HepG2 (cell line): ENCODE results near the gene THRA. TPM values are rescaled to one million over a fixed set of nuclear protein-coding genes. Genes with fewer than 3 reads are reported as not detected.

Experiments used
- ATF7 ChIP-seq, 2 experiments: fragments of 450-650 bp in 1 of 2; sonication (generic) in 1 of 2; formaldehyde crosslinking in 1 of 2; IDR thresholded peaks; 2 replicates each; pipeline versions ENCODE4 v1.4.0 to v1.6.1; 2016 to 2020; ENCODE audit warnings: antibody characterized with exemption in 1 of 2, mild to moderate bottlenecking in 1 of 2, missing genetic modification reagents in 1 of 2
- CREM ChIP-seq, 2 experiments: sonication (generic) in 1 of 2; formaldehyde crosslinking in 1 of 2; IDR thresholded peaks; 2 replicates each; pipeline versions ENCODE4 v1.4.0 to v1.6.1; 2016 to 2020; ENCODE audit warnings: antibody characterized with exemption in 1 of 2, mild to moderate bottlenecking in 1 of 2, missing genetic modification reagents in 1 of 2
- DR1 ChIP-seq: sonication (generic); formaldehyde crosslinking; IDR thresholded peaks from 2 replicates; pipeline ENCODE4 v1.8.0; 2021; ENCODE audit warnings: mild to moderate bottlenecking, missing genetic modification reagents, inconsistent platforms
- GATAD2A ChIP-seq: IDR thresholded peaks from 2 replicates; pipeline ENCODE4 v1.6.1; 2016
- POLR2G ChIP-seq: fragments of 200-400 bp; formaldehyde crosslinking; IDR thresholded peaks from 2 replicates; pipeline ENCODE4 v1.6.1; 2018; ENCODE audit warnings: mild to moderate bottlenecking, low read depth, low read length, moderate library complexity
- SALL2 ChIP-seq: sonication (generic); formaldehyde crosslinking; IDR thresholded peaks from 2 replicates; pipeline ENCODE4 v1.8.1; 2023; ENCODE audit warnings: mild to moderate bottlenecking, missing genetic modification reagents, inconsistent platforms
- SIX1 ChIP-seq: sonication (generic); formaldehyde crosslinking; IDR thresholded peaks from 2 replicates; pipeline ENCODE4 v1.4.0; 2020; ENCODE audit warnings: missing genetic modification reagents, borderline replicate concordance
- SNAI1 ChIP-seq: sonication (generic); formaldehyde crosslinking; IDR thresholded peaks from 2 replicates; pipeline ENCODE4 v1.5.0; 2020; ENCODE audit warnings: mild to moderate bottlenecking, missing genetic modification reagents, borderline replicate concordance
- SNRNP70 ChIP-seq: fragments of 200-400 bp; formaldehyde crosslinking; IDR thresholded peaks from 2 replicates; pipeline ENCODE4 v1.6.1; 2017; ENCODE audit warnings: mild to moderate bottlenecking, low read depth, low read length, moderate library complexity
- TFE3 ChIP-seq: IDR thresholded peaks from 2 replicates; pipeline ENCODE4 v1.6.1; 2016
- THRA ChIP-seq: sonication (generic); formaldehyde crosslinking; IDR thresholded peaks from 2 replicates; pipeline ENCODE4 v1.4.0; 2020; ENCODE audit warnings: missing genetic modification reagents, borderline replicate concordance
- ZBTB40 ChIP-seq, 2 experiments: fragments of 450-650 bp in 1 of 2; sonication (generic) in 1 of 2; formaldehyde crosslinking in 1 of 2; IDR thresholded peaks; 2 replicates each; pipeline versions ENCODE4 v1.6.1 to v1.8.0; 2016 to 2022; ENCODE audit warnings: antibody characterized with exemption in 1 of 2, mild to moderate bottlenecking in 1 of 2, missing genetic modification reagents in 1 of 2
- ZNF577 ChIP-seq: sonication (generic); formaldehyde crosslinking; IDR thresholded peaks from 2 replicates; pipeline ENCODE4 v1.4.0; 2020; ENCODE audit warnings: mild to moderate bottlenecking, low read depth, missing genetic modification reagents, borderline replicate concordance
- ZNF775 ChIP-seq: sonication (generic); formaldehyde crosslinking; IDR thresholded peaks from 2 replicates; pipeline ENCODE4 v1.4.0; 2020; ENCODE audit warnings: missing genetic modification reagents, mild to moderate bottlenecking, moderate library complexity, borderline replicate concordance
- ZNF850 ChIP-seq: sonication (generic); formaldehyde crosslinking; conservative IDR thresholded peaks from 2 replicates; pipeline ENCODE4 v1.9.0; 2021; ENCODE audit warnings: mild to moderate bottlenecking, missing genetic modification reagents
- polyA plus RNA-seq, 8 experiments: library from polyadenylated mRNA; depleted of rRNA in 3 of 8; stranded (reverse) in 7 of 8; unstranded in 1 of 8; fragments of >200 nt; fragmentation: Illumina TruSeq in 4 of 8; extraction: Trizol in 4 of 8; gene quantifications; 2 replicates each; pipeline versions ENCODE4 v1.2.1 to v1.2.3, GENCODE V29; 2011 to 2016; ENCODE audit warnings: low read depth in 4 of 8, missing spikeins in 1 of 8, mixed read lengths in 1 of 8; ENCODE audit not compliant: insufficient read depth in 1 of 8
- total RNA-seq, 5 experiments: library from RNA; depleted of rRNA; stranded (reverse); fragments of >200 nt; fragmentation: Illumina TruSeq; extraction: Trizol; gene quantifications; 2 replicates each; pipeline ENCODE4 v1.2.3, GENCODE V29; 2016; ENCODE audit warnings: low read depth in 1 of 5

The THRA gene
- total and polyA plus RNA-seq, 2 of the 13 experiments (the other 11 are each of a cell fraction or from before 2014, with no cell fraction given), result 8.0 to 9.9 TPM

- TF ChIP-seq TFE3 (0 out of 2 replicates have a peak, but pooled peaks have one; percentile 9), SALL2 (peak; percentile 33; the same call in 1 of the 2 replicates), GATAD2A (no peak), CREM (IDR thresholded peaks at IDR 0.05) (no peak), CREM (CRISPR knock-in tag; IDR thresholded peaks at IDR 0.05) (no peak), DR1 (CRISPR knock-in tag) (peak; percentile 12; the same call in 1 of the 2 replicates), THRA (no peak), SIX1 (CRISPR knock-in tag) (no peak), ZNF850 (no peak), ZBTB40 (IDR thresholded peaks at IDR 0.05) (no peak), ZBTB40 (CRISPR knock-in tag; IDR thresholded peaks at IDR 0.05) (no peak), ZNF577 (CRISPR knock-in tag) (no peak), SNRNP70 (no peak), POLR2G (peak; percentile 63; the same call in 1 of the 2 replicates), ZNF775 (CRISPR knock-in tag) (no peak), ATF7 (IDR thresholded peaks at IDR 0.05) (no peak), ATF7 (CRISPR knock-in tag; IDR thresholded peaks at IDR 0.05) (no peak), SNAI1 (CRISPR knock-in tag) (no peak)
These were observed 58.7 kb downstream of the THRA start, which contains the start of gene MSL1 (continued) for GRCh38 chr17:40121181-40122135.
